Osteoblast (primary cell): Measurements from ENCODE around the gene CLEC4A. TPM values are rescaled to one million over a fixed set of nuclear protein-coding genes. Genes with fewer than 3 reads are reported as not detected.
A peak's percentile ranks its signal among the peaks of the same experiment; 100 is the strongest.

Source experiments
- DNase-seq: peaks from one replicate; pipeline ENCODE4 v3.0.0; 2011; ENCODE audit warnings: low spot score, mixed read lengths; ENCODE audit not compliant: insufficient read length; ENCODE audit errors: missing footprints
- H2AFZ ChIP-seq: 2 replicates; pipeline ENCODE4 v1.6.0; 2011; ENCODE audit warnings: mild to moderate bottlenecking, low read length
- H3K27ac ChIP-seq: 2 replicates; pipeline ENCODE4 v1.5.1; 2011; ENCODE audit warnings: mild to moderate bottlenecking, low read depth, low read length, moderate library complexity
- H3K27me3 ChIP-seq: 2 replicates; pipeline ENCODE4 v1.6.0; 2012; ENCODE audit warnings: mild to moderate bottlenecking, control low read depth, inconsistent platforms, low read length, moderate library complexity; ENCODE audit not compliant: insufficient read depth
- H3K36me3 ChIP-seq: 2 replicates; pipeline ENCODE4 v1.5.1; 2011; ENCODE audit warnings: mild to moderate bottlenecking, low read length, control low read depth, moderate library complexity; ENCODE audit not compliant: insufficient read depth
- H3K4me1 ChIP-seq: 2 replicates; pipeline ENCODE4 v1.5.1; 2011; ENCODE audit warnings: mild to moderate bottlenecking, low read length, control low read depth, moderate library complexity; ENCODE audit not compliant: insufficient read depth
- H3K4me2 ChIP-seq: 2 replicates; pipeline ENCODE4 v1.6.0; 2011; ENCODE audit warnings: mild to moderate bottlenecking, low read length; ENCODE audit not compliant: insufficient read depth
- H3K4me3 ChIP-seq: fragments of 200-600 bp; sonication (generic); 3 replicates; pipeline ENCODE4 v1.5.1; 2012; ENCODE audit warnings: mild to moderate bottlenecking, low read length, inconsistent platforms; ENCODE audit not compliant: insufficient read depth
- H3K79me2 ChIP-seq: 2 replicates; pipeline ENCODE4 v1.6.0; 2012; ENCODE audit warnings: mild to moderate bottlenecking, low read length, control low read depth, inconsistent platforms; ENCODE audit not compliant: insufficient read depth
- H3K9me3 ChIP-seq: 2 replicates; pipeline ENCODE4 v1.5.1; 2011; ENCODE audit warnings: low read depth, low read length, control low read depth
- H4K20me1 ChIP-seq: 2 replicates; pipeline ENCODE4 v1.6.0; 2012; ENCODE audit warnings: mild to moderate bottlenecking, low read length, control low read depth; ENCODE audit not compliant: insufficient read depth
- total RNA-seq: library from RNA; depleted of rRNA; stranded (reverse); fragments of >200 nt; gene quantifications from 2 replicates; pipeline ENCODE4 v1.2.3, GENCODE V29; 2012
- TF ChIP-seq, protein P1 (sequence below): IDR thresholded peaks from 2 replicates; pipeline ENCODE4 v1.5.1; 2011; ENCODE audit warnings: mild to moderate bottlenecking, low read depth, low read length, moderate library complexity; ENCODE audit errors: extremely low read depth

The CLEC4A gene
- total RNA-seq, 1 donor: 0.72 TPM

DNA sequence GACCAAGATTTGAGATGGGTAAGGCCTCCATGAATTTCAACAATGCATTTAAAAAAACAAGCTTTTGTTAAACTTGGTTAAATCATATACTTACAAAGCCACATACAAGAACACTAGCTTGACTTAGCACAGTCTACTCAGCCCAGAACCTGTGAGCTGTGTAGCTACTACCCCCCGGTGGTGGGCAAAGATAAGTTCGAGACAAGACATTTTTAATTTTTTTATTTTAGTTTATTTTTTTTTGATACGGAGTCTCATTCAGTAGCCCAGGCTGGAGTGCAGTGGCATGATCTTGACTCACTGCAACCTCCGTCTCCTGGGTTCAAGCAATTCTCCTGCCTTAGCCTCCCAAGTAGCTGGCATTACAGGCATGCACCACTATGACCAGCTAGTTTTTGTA lies 45.0 kb upstream of the CLEC4A start:
- H4K20me1 ChIP-seq: peaks cover under 1% of the 10 kb centered on the region
- no peak overlapping the region for H3K4me2 ChIP-seq
- TF ChIP-seq, protein P1, sequence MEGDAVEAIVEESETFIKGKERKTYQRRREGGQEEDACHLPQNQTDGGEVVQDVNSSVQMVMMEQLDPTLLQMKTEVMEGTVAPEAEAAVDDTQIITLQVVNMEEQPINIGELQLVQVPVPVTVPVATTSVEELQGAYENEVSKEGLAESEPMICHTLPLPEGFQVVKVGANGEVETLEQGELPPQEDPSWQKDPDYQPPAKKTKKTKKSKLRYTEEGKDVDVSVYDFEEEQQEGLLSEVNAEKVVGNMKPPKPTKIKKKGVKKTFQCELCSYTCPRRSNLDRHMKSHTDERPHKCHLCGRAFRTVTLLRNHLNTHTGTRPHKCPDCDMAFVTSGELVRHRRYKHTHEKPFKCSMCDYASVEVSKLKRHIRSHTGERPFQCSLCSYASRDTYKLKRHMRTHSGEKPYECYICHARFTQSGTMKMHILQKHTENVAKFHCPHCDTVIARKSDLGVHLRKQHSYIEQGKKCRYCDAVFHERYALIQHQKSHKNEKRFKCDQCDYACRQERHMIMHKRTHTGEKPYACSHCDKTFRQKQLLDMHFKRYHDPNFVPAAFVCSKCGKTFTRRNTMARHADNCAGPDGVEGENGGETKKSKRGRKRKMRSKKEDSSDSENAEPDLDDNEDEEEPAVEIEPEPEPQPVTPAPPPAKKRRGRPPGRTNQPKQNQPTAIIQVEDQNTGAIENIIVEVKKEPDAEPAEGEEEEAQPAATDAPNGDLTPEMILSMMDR: peak; percentile 57
- H2AFZ ChIP-seq: no peak overlapping the region
- H3K79me2 ChIP-seq: peaks cover 21% of the 10 kb centered on the region
- H3K36me3 ChIP-seq: no peaks in the 10 kb centered on the region
- no peak overlapping the region for H3K4me3 ChIP-seq
- H3K27me3 ChIP-seq: no peaks in the 10 kb centered on the region
- peak; percentile 51 for DNase-seq
- H3K9me3 ChIP-seq: no peaks in the 10 kb centered on the region
- H3K27ac ChIP-seq: no peak overlapping the region
- peaks cover 18% of the 10 kb centered on the region for H3K4me1 ChIP-seq

DNA sequence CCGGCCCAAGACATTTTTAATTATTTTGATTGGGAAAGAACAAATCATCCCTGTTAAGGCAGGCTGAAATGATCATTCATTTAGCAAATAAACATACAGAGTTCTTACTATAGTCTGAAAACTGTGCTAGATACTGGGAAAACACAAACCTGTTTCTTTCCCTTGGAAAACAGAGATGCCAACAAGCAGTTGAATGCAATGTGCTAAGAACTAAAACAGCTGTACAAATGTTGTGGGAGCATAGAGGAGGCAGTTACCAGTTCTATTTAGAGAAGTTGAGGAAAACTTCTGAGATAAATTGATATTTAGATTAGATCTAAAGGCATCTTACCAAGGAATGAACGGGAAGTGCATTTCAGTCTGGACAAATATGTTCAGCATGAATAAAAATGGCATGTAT lies 44.5 kb upstream of the CLEC4A start:
- DNase-seq: no peak
- Histone ChIP-seq H3K4me1 (peaks cover 18% of the 10 kb centered on the region), H3K4me3 (no peak overlapping the region), H3K36me3 (no peaks in the 10 kb centered on the region), H3K27me3 (no peaks in the 10 kb centered on the region), H3K79me2 (peaks cover 27% of the 10 kb centered on the region), H2AFZ (no peak overlapping the region), H3K27ac (no peak overlapping the region), H3K9me3 (no peaks in the 10 kb centered on the region), H4K20me1 (peaks cover 5% of the 10 kb centered on the region), H3K4me2 (no peak overlapping the region)
- TF ChIP-seq, protein P1: no peak

DNA sequence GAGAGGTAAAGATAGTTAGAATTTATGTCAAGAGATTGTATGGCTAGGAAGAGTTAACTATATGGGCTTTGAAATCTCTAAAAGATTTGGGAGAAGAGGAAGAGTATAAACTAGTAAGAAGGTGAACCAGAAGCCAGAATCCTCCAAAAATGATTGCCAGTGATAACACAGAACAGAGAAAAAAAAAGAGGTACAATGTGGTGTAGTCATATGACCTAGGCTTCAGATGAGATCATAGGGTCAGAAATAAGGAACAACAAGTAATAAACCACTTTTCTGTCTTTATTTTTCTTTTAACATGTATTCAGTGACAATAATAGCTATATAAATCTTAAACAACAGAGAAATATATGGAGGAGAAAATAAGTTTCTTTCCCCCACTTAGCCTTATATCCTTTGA lies 43.3 kb upstream of the CLEC4A start:
- H4K20me1 ChIP-seq: peaks cover 7% of the 10 kb centered on the region
- no peak overlapping the region for H3K27ac ChIP-seq
- no peak overlapping the region for H3K4me3 ChIP-seq
- no peaks in the 10 kb centered on the region for H3K27me3 ChIP-seq
- H3K9me3 ChIP-seq: no peaks in the 10 kb centered on the region
- TF ChIP-seq, protein P1: no peak
- no peaks in the 10 kb centered on the region for H3K36me3 ChIP-seq
- no peak for DNase-seq
- H2AFZ ChIP-seq: no peak overlapping the region
- H3K4me2 ChIP-seq: no peak overlapping the region
- H3K79me2 ChIP-seq: peaks cover 38% of the 10 kb centered on the region
- H3K4me1 ChIP-seq: peaks cover 18% of the 10 kb centered on the region

DNA sequence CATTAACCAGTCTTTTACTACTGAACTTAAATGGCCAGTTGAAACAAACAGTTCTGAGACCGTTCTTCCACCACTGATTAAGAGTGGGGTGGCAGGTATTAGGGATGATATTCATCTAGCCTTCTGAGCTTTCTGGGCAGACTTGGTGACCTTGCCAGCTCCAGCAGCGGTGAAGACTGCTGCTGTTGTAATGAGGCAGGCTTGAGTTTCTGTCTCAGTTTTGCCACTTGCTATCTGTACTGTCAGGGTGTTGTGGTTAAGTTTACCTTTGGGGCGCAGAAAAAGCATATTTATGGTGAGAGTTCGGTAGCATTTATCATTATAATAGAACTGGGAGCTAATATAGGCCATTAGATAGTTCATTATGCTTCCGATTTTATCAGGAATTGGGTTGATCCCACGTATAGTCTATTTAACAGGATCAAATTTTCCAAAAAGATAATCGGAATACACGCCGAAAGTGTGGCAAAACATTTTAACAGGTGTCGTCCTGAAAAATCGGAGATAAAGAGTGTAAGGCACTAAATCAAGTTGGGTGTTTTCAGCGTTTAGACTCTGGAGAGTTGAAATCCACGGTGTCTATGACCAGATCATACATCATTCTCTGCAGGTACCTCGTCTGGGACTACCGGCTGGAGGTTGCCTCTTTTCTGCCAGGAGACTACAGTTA lies 42.0 kb upstream of the CLEC4A start:
- Histone ChIP-seq H3K36me3 (no peaks in the 10 kb centered on the region), H2AFZ (peak overlapping the region; percentile 99), H3K27me3 (no peaks in the 10 kb centered on the region), H3K4me2 (peak overlapping the region; percentile 99), H3K27ac (peak overlapping the region; percentile 95), H3K79me2 (peaks cover 51% of the 10 kb centered on the region), H3K9me3 (no peaks in the 10 kb centered on the region), H4K20me1 (peaks cover 9% of the 10 kb centered on the region), H3K4me1 (peaks cover 18% of the 10 kb centered on the region), H3K4me3 (peak overlapping the region; percentile 87)
- no peak for DNase-seq
- TF ChIP-seq, protein P1: no peak
